ENCODE measurements around the gene LCNL1. TPM values are rescaled to one million over a fixed set of nuclear protein-coding genes. Genes with fewer than 3 reads are reported as not detected.

The LCNL1 gene
- total and polyA plus RNA-seq, 10 of the 15 experiments (the other 5 are each of a cell fraction or from before 2014, with no cell fraction given): not detected

DNA sequence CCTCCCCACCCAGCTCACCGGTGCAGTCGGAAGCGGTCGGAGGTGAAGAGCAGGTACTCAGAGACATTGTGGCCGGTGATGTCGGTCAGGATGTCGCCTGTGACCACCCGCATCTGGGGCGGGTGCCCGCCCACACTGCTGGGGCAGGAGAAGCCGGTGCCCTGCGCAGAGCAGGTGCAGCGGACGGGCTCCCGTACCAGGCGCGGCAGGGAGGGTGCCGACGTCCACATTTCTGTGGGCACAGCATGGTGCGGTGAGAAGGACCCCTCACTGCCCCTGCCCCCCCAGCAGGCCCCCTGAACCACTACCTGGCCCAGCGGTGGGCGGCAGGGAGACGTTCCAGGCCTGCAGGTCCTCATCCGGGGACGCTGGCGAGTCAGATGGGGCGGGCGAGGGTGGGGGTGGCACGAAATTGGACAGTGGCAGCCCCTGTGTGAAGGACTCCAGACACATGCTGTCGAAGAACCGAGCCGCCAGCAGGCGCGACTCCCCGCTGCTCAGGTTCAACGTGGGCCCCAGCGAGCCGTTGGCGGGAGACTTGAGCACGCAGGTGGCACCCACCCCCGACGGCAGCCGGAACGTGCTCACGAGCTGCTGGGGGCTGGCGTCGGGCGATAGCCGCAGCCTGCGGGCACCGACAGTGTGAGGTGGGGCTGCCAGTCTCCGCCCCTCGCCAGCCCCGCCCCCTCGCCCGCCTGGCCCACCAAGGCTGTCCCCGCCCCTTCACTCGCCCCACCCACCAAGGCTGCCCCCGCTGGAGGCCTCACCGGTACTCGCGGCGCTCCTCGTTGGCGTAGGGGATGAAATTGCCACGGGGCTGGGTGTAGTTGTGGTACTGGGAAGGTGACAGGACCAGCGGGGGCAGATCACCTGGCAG lies 30.1 kb downstream of the LCNL1 start (continued):
- TF ChIP-seq, protein P1, sequence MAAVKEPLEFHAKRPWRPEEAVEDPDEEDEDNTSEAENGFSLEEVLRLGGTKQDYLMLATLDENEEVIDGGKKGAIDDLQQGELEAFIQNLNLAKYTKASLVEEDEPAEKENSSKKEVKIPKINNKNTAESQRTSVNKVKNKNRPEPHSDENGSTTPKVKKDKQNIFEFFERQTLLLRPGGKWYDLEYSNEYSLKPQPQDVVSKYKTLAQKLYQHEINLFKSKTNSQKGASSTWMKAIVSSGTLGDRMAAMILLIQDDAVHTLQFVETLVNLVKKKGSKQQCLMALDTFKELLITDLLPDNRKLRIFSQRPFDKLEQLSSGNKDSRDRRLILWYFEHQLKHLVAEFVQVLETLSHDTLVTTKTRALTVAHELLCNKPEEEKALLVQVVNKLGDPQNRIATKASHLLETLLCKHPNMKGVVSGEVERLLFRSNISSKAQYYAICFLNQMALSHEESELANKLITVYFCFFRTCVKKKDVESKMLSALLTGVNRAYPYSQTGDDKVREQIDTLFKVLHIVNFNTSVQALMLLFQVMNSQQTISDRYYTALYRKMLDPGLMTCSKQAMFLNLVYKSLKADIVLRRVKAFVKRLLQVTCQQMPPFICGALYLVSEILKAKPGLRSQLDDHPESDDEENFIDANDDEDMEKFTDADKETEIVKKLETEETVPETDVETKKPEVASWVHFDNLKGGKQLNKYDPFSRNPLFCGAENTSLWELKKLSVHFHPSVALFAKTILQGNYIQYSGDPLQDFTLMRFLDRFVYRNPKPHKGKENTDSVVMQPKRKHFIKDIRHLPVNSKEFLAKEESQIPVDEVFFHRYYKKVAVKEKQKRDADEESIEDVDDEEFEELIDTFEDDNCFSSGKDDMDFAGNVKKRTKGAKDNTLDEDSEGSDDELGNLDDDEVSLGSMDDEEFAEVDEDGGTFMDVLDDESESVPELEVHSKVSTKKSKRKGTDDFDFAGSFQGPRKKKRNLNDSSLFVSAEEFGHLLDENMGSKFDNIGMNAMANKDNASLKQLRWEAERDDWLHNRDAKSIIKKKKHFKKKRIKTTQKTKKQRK (IDR thresholded peaks at IDR 0.05; ENCODE audit: low read depth, low read length): no peak
- TF ChIP-seq ZNF24 (IDR thresholded peaks at IDR 0.05) (no peak), RB1 (IDR thresholded peaks at IDR 0.05; ENCODE audit: borderline replicate concordance) (no peak), BHLHE40 (IDR thresholded peaks at IDR 0.05; ENCODE audit: borderline replicate concordance in 1 of 2, low read depth in 2 of 2, low read length in 1 of 2) (no peak)

DNA sequence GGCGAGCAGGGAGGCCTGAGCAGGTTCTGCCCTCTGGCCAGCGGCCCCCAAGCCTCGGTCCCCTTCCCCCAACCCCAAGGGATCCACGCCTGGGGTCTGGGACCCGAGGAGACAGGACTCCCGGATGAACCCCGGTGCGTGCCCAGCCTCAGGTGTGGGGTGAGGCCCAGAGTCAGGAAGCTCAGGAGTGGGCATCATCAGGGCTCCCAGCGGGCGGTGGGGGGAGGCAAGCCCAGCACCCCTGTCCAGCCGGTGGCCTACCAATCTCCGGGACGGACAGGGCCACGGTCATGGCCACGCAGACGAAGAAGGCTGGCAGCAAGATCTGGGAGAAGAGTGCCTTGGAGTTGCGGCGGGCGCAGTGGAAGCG lies 30.8 kb downstream of the LCNL1 start:
- no TSS peak for BruUV-seq (replicated peaks)
- WGBS (ENCODE audit: insufficient coverage, insufficient replicate concordance, low lambda C conversion rate, missing lambda C conversion rate): 84% methylated on average over 18 of the region's 20 CpGs
- Histone ChIP-seq H3K9ac (ENCODE audit: control insufficient read depth, insufficient read depth, low read length) (no peak overlapping the region), H3K27me3 (replicated peaks in 1 of 2; ENCODE audit: control insufficient read depth in 2 of 2, insufficient read depth in 2 of 2, low read length in 1 of 2) (no peaks in the 10 kb centered on the region), H4K20me1 (ENCODE audit: control insufficient read depth, insufficient read depth) (no peaks in the 10 kb centered on the region), H3K4me1 (ENCODE audit: control insufficient read depth, insufficient read depth, low read length) (no peaks in the 10 kb centered on the region), H3K9me3 (replicated peaks; ENCODE audit: control insufficient read depth, insufficient read depth, low read length) (no peaks in the 10 kb centered on the region; the same call in 2 of the 3 replicates), H3K79me2 (ENCODE audit: control insufficient read depth, insufficient read depth, low read length) (no peaks in the 10 kb centered on the region), H2AFZ (ENCODE audit: control insufficient read depth, low read depth, low read length) (no peak overlapping the region), H3K36me3 (ENCODE audit: control insufficient read depth in 2 of 2, insufficient read depth in 2 of 2, low read length in 1 of 2) (no peaks in the 10 kb centered on the region), H3K27ac (ENCODE audit: control insufficient read depth, insufficient read depth) (no peak overlapping the region), H3K4me3 (no peak overlapping the region), H3K4me2 (ENCODE audit: control insufficient read depth, insufficient read depth) (no peak overlapping the region)
- CTCF ChIA-PET: no interaction called here
- SMC1A ChIA-PET (ENCODE audit: uncharacterized antibody, unreplicated experiment): no interaction called here
- intact Hi-C loops (cut with micrococcal nuclease; ENCODE audit: unreplicated experiment): no loop called here
- in situ Hi-C loops (cut with MboI): no loop called here
- RAD21 ChIA-PET (ENCODE audit: unreplicated experiment): no interaction called here
- POLR2A ChIA-PET: no interaction called here
- no peak for ATAC-seq
- FAIRE-seq: no peak
- DNase-seq (ENCODE audit: low read depth, low spot score): no peak
- no peak for TF ChIP-seq SRF (IDR thresholded peaks at IDR 0.05; ENCODE audit: low read depth in 2 of 2, low read length in 2 of 2)
- TF ChIP-seq, protein P2, sequence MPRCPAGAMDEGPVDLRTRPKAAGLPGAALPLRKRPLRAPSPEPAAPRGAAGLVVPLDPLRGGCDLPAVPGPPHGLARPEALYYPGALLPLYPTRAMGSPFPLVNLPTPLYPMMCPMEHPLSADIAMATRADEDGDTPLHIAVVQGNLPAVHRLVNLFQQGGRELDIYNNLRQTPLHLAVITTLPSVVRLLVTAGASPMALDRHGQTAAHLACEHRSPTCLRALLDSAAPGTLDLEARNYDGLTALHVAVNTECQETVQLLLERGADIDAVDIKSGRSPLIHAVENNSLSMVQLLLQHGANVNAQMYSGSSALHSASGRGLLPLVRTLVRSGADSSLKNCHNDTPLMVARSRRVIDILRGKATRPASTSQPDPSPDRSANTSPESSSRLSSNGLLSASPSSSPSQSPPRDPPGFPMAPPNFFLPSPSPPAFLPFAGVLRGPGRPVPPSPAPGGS (IDR thresholded peaks at IDR 0.05; ENCODE audit: borderline replicate concordance, insufficient read depth, low read depth, low read length, poor library complexity, severe bottlenecking): no peak
- TF ChIP-seq, protein P3, sequence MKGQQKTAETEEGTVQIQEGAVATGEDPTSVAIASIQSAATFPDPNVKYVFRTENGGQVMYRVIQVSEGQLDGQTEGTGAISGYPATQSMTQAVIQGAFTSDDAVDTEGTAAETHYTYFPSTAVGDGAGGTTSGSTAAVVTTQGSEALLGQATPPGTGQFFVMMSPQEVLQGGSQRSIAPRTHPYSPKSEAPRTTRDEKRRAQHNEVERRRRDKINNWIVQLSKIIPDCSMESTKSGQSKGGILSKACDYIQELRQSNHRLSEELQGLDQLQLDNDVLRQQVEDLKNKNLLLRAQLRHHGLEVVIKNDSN (IDR thresholded peaks at IDR 0.05; ENCODE audit: borderline replicate concordance, extremely low read length, insufficient read depth, low read depth, low read length): no peak
- TF ChIP-seq, protein P4, sequence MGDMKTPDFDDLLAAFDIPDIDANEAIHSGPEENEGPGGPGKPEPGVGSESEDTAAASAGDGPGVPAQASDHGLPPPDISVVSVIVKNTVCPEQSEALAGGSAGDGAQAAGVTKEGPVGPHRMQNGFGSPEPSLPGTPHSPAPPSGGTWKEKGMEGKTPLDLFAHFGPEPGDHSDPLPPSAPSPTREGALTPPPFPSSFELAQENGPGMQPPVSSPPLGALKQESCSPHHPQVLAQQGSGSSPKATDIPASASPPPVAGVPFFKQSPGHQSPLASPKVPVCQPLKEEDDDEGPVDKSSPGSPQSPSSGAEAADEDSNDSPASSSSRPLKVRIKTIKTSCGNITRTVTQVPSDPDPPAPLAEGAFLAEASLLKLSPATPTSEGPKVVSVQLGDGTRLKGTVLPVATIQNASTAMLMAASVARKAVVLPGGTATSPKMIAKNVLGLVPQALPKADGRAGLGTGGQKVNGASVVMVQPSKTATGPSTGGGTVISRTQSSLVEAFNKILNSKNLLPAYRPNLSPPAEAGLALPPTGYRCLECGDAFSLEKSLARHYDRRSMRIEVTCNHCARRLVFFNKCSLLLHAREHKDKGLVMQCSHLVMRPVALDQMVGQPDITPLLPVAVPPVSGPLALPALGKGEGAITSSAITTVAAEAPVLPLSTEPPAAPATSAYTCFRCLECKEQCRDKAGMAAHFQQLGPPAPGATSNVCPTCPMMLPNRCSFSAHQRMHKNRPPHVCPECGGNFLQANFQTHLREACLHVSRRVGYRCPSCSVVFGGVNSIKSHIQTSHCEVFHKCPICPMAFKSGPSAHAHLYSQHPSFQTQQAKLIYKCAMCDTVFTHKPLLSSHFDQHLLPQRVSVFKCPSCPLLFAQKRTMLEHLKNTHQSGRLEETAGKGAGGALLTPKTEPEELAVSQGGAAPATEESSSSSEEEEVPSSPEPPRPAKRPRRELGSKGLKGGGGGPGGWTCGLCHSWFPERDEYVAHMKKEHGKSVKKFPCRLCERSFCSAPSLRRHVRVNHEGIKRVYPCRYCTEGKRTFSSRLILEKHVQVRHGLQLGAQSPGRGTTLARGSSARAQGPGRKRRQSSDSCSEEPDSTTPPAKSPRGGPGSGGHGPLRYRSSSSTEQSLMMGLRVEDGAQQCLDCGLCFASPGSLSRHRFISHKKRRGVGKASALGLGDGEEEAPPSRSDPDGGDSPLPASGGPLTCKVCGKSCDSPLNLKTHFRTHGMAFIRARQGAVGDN (IDR thresholded peaks at IDR 0.05): no peak
